Tibial artery (tissue), 4 donors: ENCODE measurements around the gene KIF26A.

ENCODE experiments used
- DNase-seq, 2 donors: peaks; one replicate each; pipeline ENCODE4 v3.0.0-alpha.2; 2019
- H3K27ac ChIP-seq, 2 donors: fragments of 200-600 bp; sonication (generic) in 1 of 2; 1 replicate in 1 of 2; 2 replicates in 1 of 2; pipeline ENCODE4 v1.5.1; 2018 to 2019; ENCODE audit warnings: mild to moderate bottlenecking in 1 of 2
- H3K27me3 ChIP-seq, 2 donors: fragments of 200-600 bp; sonication (generic) in 1 of 2; one replicate each; pipeline versions ENCODE4 v1.5.1 to v1.6.0; 2016 to 2019
- H3K36me3 ChIP-seq, 3 donors: fragments of 200-600 bp; sonication (generic) in 2 of 3; one replicate each; pipeline ENCODE4 v1.5.1; 2016 to 2019; ENCODE audit warnings: mild to moderate bottlenecking in 2 of 3
- H3K4me1 ChIP-seq, 4 donors: fragments of 200-600 bp; sonication (generic) in 2 of 4; 1 replicate in 3 of 4; 2 replicates in 1 of 4; pipeline ENCODE4 v1.5.1; 2016 to 2019
- H3K4me3 ChIP-seq, 2 donors: fragments of 200-600 bp; sonication (generic) in 1 of 2; 1 replicate in 1 of 2; 2 replicates in 1 of 2; pipeline ENCODE4 v1.5.1; 2018 to 2019; ENCODE audit warnings: mild to moderate bottlenecking in 2 of 2
- H3K9me3 ChIP-seq, 3 donors: fragments of 200-600 bp; sonication (generic) in 1 of 3; one replicate each; pipeline ENCODE4 v1.5.1; 2016 to 2019
- intact Hi-C: fragments of 100-400 bp; cut with DNase I; formaldehyde crosslinking; loops from one replicate; pipeline ENCODE4 v1.15.0; 2023; ENCODE audit warnings: low total_unique reads
- TF ChIP-seq, protein P1 (sequence below), 2 experiments: fragments of 200-600 bp in 1 of 2; fragments of 450-650 bp in 1 of 2; IDR thresholded peaks; one replicate each; pipeline ENCODE4 v1.5.1; 2017 to 2019; ENCODE audit warnings: antibody characterized with exemption in 2 of 2, mild to moderate bottlenecking in 1 of 2, moderate library complexity in 1 of 2

KIF26A gene

DNA sequence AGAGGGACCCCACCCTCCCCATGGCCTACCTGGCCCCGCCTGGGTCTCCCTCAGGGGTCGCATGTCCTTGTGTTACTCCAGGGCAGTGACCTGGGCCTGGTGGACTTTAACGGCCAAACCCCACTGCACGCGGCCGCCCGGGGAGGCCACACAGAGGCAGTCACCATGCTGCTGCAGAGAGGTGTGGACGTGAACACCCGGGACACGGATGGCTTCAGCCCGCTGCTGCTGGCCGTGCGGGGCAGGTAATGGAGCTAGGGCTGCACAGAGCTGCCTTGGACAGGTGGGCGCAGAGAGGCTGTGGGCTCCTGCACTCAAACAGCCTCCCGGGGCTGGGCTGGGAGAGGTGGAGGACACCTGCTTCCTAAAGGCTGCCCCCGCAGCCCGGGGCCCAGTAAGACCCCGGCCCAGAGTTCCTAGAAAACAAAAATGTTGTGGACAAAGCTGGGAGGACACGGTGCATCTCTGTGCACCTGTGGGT lies 31.2 kb upstream of the KIF26A start:
- no peak overlapping the region for H3K27ac ChIP-seq
- peak in 1 of 2 donors; percentile 31 for DNase-seq
- TF ChIP-seq, protein P1, sequence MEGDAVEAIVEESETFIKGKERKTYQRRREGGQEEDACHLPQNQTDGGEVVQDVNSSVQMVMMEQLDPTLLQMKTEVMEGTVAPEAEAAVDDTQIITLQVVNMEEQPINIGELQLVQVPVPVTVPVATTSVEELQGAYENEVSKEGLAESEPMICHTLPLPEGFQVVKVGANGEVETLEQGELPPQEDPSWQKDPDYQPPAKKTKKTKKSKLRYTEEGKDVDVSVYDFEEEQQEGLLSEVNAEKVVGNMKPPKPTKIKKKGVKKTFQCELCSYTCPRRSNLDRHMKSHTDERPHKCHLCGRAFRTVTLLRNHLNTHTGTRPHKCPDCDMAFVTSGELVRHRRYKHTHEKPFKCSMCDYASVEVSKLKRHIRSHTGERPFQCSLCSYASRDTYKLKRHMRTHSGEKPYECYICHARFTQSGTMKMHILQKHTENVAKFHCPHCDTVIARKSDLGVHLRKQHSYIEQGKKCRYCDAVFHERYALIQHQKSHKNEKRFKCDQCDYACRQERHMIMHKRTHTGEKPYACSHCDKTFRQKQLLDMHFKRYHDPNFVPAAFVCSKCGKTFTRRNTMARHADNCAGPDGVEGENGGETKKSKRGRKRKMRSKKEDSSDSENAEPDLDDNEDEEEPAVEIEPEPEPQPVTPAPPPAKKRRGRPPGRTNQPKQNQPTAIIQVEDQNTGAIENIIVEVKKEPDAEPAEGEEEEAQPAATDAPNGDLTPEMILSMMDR (IDR thresholded peaks at IDR 0.05), result no peak

DNA sequence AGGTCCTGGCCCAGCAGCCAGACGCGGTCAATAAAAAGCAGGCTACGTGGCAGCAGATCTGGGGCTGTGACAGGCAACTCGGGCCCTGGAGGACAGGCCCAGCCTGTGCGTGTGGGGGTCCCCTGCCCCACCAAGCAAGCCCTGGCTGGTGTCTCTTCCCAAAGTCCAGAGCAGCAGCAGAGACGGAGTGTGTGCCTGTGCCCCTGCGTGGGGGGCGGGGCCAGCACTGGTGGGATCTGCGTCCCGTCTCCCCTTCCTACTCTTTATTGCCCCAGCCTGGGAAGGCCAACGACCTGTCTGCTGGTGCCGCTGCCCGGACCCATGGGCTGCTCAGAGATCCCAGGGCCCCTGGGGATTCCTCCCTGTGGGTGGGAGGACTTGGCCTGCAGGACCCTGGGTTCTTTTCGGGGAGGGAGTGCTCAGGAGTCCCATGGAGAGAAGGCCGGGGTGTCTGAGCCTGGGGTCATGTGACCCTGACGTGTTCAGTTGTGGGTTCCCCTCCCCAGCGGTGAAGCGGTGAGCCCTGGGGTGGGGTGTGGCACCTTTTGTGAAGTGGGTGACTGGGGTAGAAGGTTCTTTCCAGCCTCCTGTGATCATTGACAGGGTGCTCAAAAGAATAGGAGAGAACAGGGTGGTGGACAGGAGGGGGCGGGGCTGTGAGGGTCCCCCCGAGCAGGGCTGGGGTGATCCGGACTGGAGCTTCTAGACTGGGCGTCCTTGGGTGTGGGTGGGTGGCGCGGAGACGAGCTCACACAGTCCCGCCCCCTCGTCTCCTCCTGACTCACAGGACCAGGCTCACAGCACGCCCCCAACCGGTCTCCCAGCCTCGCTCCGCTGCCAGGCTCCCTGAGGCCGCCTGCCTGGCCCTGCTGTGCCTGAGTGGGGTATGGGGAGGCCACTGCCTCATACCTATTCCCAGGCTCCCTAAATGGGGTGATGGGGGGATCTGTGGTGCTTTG lies 30.5 kb upstream of the KIF26A start:
- Histone ChIP-seq H3K27me3 (peaks cover 0 to 61% of the 10 kb centered on the region in 2 donors), H3K4me1 (no peaks in the 10 kb centered on the region), H3K9me3 (no peaks in the 10 kb centered on the region), H3K36me3 (no peaks in the 10 kb centered on the region), H3K4me3 (no peak overlapping the region), H3K27ac (no peak overlapping the region)
- intact Hi-C loops, result no loop called here
- peak in 1 of 2 donors; percentile 60 for DNase-seq
- TF ChIP-seq, protein P1 (IDR thresholded peaks at IDR 0.05), result no peak

More for the DNA sequence above, 31.2 kb upstream of the KIF26A start:
- H3K9me3 ChIP-seq, result no peaks in the 10 kb centered on the region
- H3K27me3 ChIP-seq, result peaks cover 0 to 54% of the 10 kb centered on the region in 2 donors
- intact Hi-C loops, result no loop called here
- no peaks in the 10 kb centered on the region for H3K36me3 ChIP-seq
- no peak overlapping the region for H3K4me3 ChIP-seq
- H3K4me1 ChIP-seq, result no peaks in the 10 kb centered on the region

DNA sequence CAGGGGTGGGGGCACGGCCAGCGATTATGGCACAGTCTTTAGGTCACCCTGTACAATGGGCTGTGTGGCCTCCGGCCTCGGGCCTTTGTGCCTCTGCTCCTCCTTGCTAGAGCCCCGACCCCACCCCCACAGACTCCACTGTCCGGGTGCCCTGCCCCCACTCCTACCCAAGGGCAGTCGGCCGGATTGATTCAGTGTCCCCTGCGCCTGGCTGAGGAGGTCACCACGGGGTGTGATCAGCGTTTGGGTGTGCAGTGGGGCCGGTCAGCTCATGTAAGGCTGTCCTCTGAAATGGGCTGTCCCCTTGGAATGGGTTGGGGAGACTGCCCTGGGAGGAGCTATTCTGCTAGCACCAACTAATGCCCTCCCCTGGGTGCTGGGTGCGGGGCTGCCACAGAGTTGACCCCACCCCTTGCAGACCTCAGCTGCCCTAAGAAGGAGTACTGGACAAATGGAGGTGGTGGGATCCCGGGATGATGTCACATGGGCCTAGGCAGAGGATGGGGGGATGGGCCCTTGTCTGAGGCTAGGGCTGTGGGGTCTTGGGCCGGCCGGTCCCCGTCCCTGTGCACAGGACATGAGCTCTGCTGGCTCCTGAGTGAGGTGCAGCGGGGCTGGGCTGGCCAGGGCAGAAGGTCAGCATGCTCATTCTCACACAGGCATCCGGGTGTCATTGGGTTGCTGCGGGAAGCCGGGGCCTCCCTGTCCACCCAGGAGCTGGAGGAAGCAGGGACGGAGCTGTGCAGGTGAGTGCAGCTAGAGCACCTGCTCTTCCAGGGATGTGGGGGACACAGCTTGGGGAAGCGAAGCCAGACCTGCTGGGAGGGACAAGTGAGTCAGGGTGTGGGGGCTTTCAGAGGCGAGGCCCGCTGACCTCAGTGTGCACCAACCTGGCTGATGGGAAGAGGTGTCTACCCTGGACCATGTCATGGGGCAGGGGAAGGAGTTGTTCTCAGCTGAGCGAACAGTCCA lies 29.5 kb upstream of the KIF26A start:
- H3K4me3 ChIP-seq, result no peak overlapping the region
- DNase-seq, result peak in 1 of 2 donors; percentile 52
- intact Hi-C loops, result no loop called here
- no peaks in the 10 kb centered on the region for H3K4me1 ChIP-seq
- TF ChIP-seq, protein P1 (IDR thresholded peaks at IDR 0.05), result no peak
- no peak overlapping the region for H3K27ac ChIP-seq
- H3K9me3 ChIP-seq, result no peaks in the 10 kb centered on the region
- peaks cover 0 to 70% of the 10 kb centered on the region in 2 donors for H3K27me3 ChIP-seq
- H3K36me3 ChIP-seq, result no peaks in the 10 kb centered on the region

DNA sequence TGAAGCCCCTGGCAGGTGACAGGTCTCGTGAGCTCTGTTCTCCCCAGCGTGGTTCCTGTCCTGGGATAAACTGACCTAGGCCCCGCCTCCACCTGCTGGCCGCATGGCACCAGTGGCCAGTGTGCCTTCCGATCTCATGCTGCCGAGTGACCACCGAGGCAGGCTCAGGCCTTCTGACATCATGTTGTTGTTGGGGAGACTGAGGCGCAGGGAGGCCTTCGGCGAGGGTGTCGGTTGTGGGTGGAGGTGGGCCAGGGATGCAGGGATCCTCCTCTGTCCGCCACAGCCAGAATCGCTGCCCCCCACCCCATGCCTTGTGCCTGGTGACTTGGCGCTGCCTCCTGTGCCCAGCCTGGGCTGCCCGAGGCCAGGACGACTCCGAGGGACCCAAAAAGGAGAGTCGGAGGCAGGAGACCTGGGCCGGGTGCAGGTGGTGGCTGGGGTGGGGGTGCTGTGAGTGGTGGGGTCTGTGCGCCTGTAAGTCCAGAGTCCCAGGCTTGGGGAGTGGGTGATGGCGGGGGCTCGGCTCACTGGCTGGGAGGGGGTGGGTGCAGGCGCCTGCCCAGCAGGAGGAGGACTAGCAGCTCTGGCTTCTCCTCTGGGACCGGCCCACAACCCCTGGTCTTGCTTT lies 28.5 kb upstream of the KIF26A start:
- Histone ChIP-seq H3K4me3 (no peak overlapping the region), H3K36me3 (no peaks in the 10 kb centered on the region), H3K27ac (no peak overlapping the region), H3K9me3 (no peaks in the 10 kb centered on the region), H3K4me1 (no peaks in the 10 kb centered on the region), H3K27me3 (peaks cover 0 to 72% of the 10 kb centered on the region in 2 donors)
- DNase-seq, result peak in 1 of 2 donors; percentile 62
- TF ChIP-seq, protein P1 (IDR thresholded peaks at IDR 0.05), result no peak
- intact Hi-C loops, result no loop called here
